ENCODE data around the gene STPG2.

The STPG2 gene

GRCh38 chr4:97752599-97752998 is 390.7 kb downstream of the STPG2 start:
- TF ChIP-seq CTCF (IDR thresholded peaks at IDR 0.05; ENCODE audit: poor library complexity, severe bottlenecking) = no peak
- ATAC-seq (ENCODE audit: low read depth) = no peak
- Histone ChIP-seq H3K27me3 (ENCODE audit: insufficient read depth, poor library complexity, severe bottlenecking) (peaks cover 2% of the 10 kb centered on the region), H3K4me3 (ENCODE audit: severe bottlenecking) (no peak overlapping the region), H3K27ac (ENCODE audit: poor library complexity, severe bottlenecking) (no peak overlapping the region), H3K36me3 (ENCODE audit: low read depth) (no peaks in the 10 kb centered on the region), H3K4me1 (ENCODE audit: insufficient read depth, poor library complexity, severe bottlenecking) (no peaks in the 10 kb centered on the region), H3K9me3 (ENCODE audit: severe bottlenecking) (no peaks in the 10 kb centered on the region)
- no peak for DNase-seq (ENCODE audit: low spot score)

GRCh38 chr4:97747945-97748344 is 395.3 kb downstream of the STPG2 start:
- no peak overlapping the region for H3K4me3 ChIP-seq (ENCODE audit: severe bottlenecking)
- no peaks in the 10 kb centered on the region for H3K36me3 ChIP-seq (ENCODE audit: low read depth)
- no peaks in the 10 kb centered on the region for H3K9me3 ChIP-seq (ENCODE audit: severe bottlenecking)
- H3K4me1 ChIP-seq (ENCODE audit: insufficient read depth, poor library complexity, severe bottlenecking) = no peaks in the 10 kb centered on the region
- H3K27ac ChIP-seq (ENCODE audit: poor library complexity, severe bottlenecking) = no peak overlapping the region
- no peak for ATAC-seq (ENCODE audit: low read depth)
- H3K27me3 ChIP-seq (ENCODE audit: insufficient read depth, poor library complexity, severe bottlenecking) = peaks cover 2% of the 10 kb centered on the region
- no peak for TF ChIP-seq CTCF (IDR thresholded peaks at IDR 0.05; ENCODE audit: poor library complexity, severe bottlenecking)
- no peak for DNase-seq (ENCODE audit: low spot score)

- DNase-seq (ENCODE audit: low spot score) (no peak), ATAC-seq (ENCODE audit: low read depth) (peak; percentile 72)
- Histone ChIP-seq H3K4me1 (ENCODE audit: insufficient read depth, poor library complexity, severe bottlenecking) (peaks cover 8% of the 10 kb centered on the region), H3K27me3 (ENCODE audit: insufficient read depth, poor library complexity, severe bottlenecking) (no peaks in the 10 kb centered on the region), H3K36me3 (ENCODE audit: low read depth) (no peaks in the 10 kb centered on the region), H3K4me3 (ENCODE audit: severe bottlenecking) (no peak overlapping the region), H3K27ac (ENCODE audit: poor library complexity, severe bottlenecking) (no peak overlapping the region), H3K9me3 (ENCODE audit: severe bottlenecking) (no peaks in the 10 kb centered on the region)
- TF ChIP-seq CTCF (IDR thresholded peaks at IDR 0.05; ENCODE audit: poor library complexity, severe bottlenecking) = peak; percentile 76
Observed at GRCh38 chr4:97720869-97721432, 422.3 kb downstream of the STPG2 start.

GRCh38 chr4:97691111-97691605 is 452.1 kb downstream of the STPG2 start:
- Histone ChIP-seq H3K4me1 (ENCODE audit: insufficient read depth, poor library complexity, severe bottlenecking) (no peaks in the 10 kb centered on the region), H3K4me3 (ENCODE audit: severe bottlenecking) (no peak overlapping the region), H3K9me3 (ENCODE audit: severe bottlenecking) (no peaks in the 10 kb centered on the region), H3K27me3 (ENCODE audit: insufficient read depth, poor library complexity, severe bottlenecking) (no peaks in the 10 kb centered on the region), H3K36me3 (ENCODE audit: low read depth) (no peaks in the 10 kb centered on the region), H3K27ac (ENCODE audit: poor library complexity, severe bottlenecking) (no peak overlapping the region)
- no peak for DNase-seq (ENCODE audit: low spot score)
- no peak for TF ChIP-seq CTCF (IDR thresholded peaks at IDR 0.05; ENCODE audit: poor library complexity, severe bottlenecking)
- ATAC-seq (ENCODE audit: low read depth) = no peak

- no peak overlapping the region for H3K4me3 ChIP-seq (ENCODE audit: severe bottlenecking)
- no peaks in the 10 kb centered on the region for H3K36me3 ChIP-seq (ENCODE audit: low read depth)
- H3K27ac ChIP-seq (ENCODE audit: poor library complexity, severe bottlenecking) = no peak overlapping the region
- DNase-seq (ENCODE audit: low spot score) (no peak), ATAC-seq (ENCODE audit: low read depth) (no peak)
- no peaks in the 10 kb centered on the region for H3K27me3 ChIP-seq (ENCODE audit: insufficient read depth, poor library complexity, severe bottlenecking)
- no peak for TF ChIP-seq CTCF (IDR thresholded peaks at IDR 0.05; ENCODE audit: poor library complexity, severe bottlenecking)
- H3K4me1 ChIP-seq (ENCODE audit: insufficient read depth, poor library complexity, severe bottlenecking) = no peaks in the 10 kb centered on the region
- no peaks in the 10 kb centered on the region for H3K9me3 ChIP-seq (ENCODE audit: severe bottlenecking)
Observed at GRCh38 chr4:97670703-97671269, 472.5 kb downstream of the STPG2 start.

Data from RWPE2 (cell line).